Neutrophil (primary cell): ENCODE data around the gene KIAA0930.

ENCODE experiments used
- H3K27ac ChIP-seq: fragments of 200-600 bp; sonication (generic); 2 replicates; pipeline ENCODE4 v1.5.1; 2016; ENCODE audit warnings: mild to moderate bottlenecking, moderate library complexity
- H3K27me3 ChIP-seq: fragments of 200-600 bp; sonication (generic); 2 replicates; pipeline ENCODE4 v1.6.0; 2016; ENCODE audit warnings: mild to moderate bottlenecking
- H3K36me3 ChIP-seq: fragments of 200-600 bp; sonication (generic); 2 replicates; pipeline ENCODE4 v1.5.1; 2017
- H3K4me1 ChIP-seq, 2 experiments: fragments of 200-600 bp in 1 of 2; sonication (generic) in 1 of 2; 1 replicate in 1 of 2; 2 replicates in 1 of 2; pipeline versions ENCODE4 v1.5.1 to v1.6.1; 2013 to 2016; ENCODE audit warnings: low read depth in 1 of 2, low read length in 1 of 2, mild to moderate bottlenecking in 1 of 2, moderate library complexity in 1 of 2; ENCODE audit not compliant: control insufficient read depth in 1 of 2, insufficient read depth in 1 of 2
- H3K4me3 ChIP-seq, 2 experiments: fragments of 200-600 bp in 1 of 2; sonication (generic) in 1 of 2; 1 replicate in 1 of 2; 2 replicates in 1 of 2; pipeline ENCODE4 v1.5.1; 2013 to 2016; ENCODE audit warnings: low read depth in 1 of 2, low read length in 1 of 2, mild to moderate bottlenecking in 1 of 2, moderate library complexity in 1 of 2
- H3K9me3 ChIP-seq: fragments of 200-600 bp; sonication (generic); 2 replicates; pipeline ENCODE4 v1.5.1; 2016
- CTCF ChIP-seq: fragments of 200-600 bp; sonication (generic); IDR thresholded peaks from 2 replicates; pipeline ENCODE4 v1.5.1; 2016; ENCODE audit warnings: antibody characterized with exemption

Gene KIAA0930

GRCh38 chr22:45239681-45240051 is 1.0 kb downstream of the KIAA0930 start:
- H3K4me3 ChIP-seq, result peak overlapping the region; percentile 63 to 71
- H3K9me3 ChIP-seq, result no peaks in the 10 kb centered on the region
- H3K27ac ChIP-seq, result peak overlapping the region; percentile 73
- no peaks in the 10 kb centered on the region for H3K27me3 ChIP-seq
- no peak for TF ChIP-seq CTCF
- H3K36me3 ChIP-seq, result peaks cover 10% of the 10 kb centered on the region
- peaks cover 70 to 78% of the 10 kb centered on the region in 2 experiments for H3K4me1 ChIP-seq

GRCh38 chr22:45238957-45239680 is 1.6 kb downstream of the KIAA0930 start:
- H3K27ac ChIP-seq, result peak overlapping the region; percentile 73
- H3K36me3 ChIP-seq, result peaks cover 10% of the 10 kb centered on the region
- H3K9me3 ChIP-seq, result no peaks in the 10 kb centered on the region
- H3K27me3 ChIP-seq, result no peaks in the 10 kb centered on the region
- H3K4me1 ChIP-seq, result peaks cover 70 to 78% of the 10 kb centered on the region in 2 experiments
- TF ChIP-seq CTCF, result no peak
- peak overlapping the region; percentile 63 to 71 for H3K4me3 ChIP-seq

GRCh38 chr22:45238076-45238956 is 2.4 kb downstream of the KIAA0930 start:
- TF ChIP-seq CTCF, result no peak
- H3K27me3 ChIP-seq, result no peaks in the 10 kb centered on the region
- peaks cover 10% of the 10 kb centered on the region for H3K36me3 ChIP-seq
- H3K27ac ChIP-seq, result peak overlapping the region; percentile 73
- peaks cover 72 to 85% of the 10 kb centered on the region in 2 experiments for H3K4me1 ChIP-seq
- no peaks in the 10 kb centered on the region for H3K9me3 ChIP-seq
- H3K4me3 ChIP-seq, result no peak overlapping the region

- Histone ChIP-seq H3K36me3 (peaks cover 10% of the 10 kb centered on the region), H3K4me3 (no peak overlapping the region), H3K27me3 (no peaks in the 10 kb centered on the region), H3K27ac (peak overlapping the region; percentile 76), H3K4me1 (peaks cover 74 to 81% of the 10 kb centered on the region in 2 experiments), H3K9me3 (no peaks in the 10 kb centered on the region)
- TF ChIP-seq CTCF, result no peak
Measured at GRCh38 chr22:45237065-45237990, 3.4 kb downstream of the KIAA0930 start.

- peak overlapping the region; percentile 39 to 55 for H3K4me3 ChIP-seq
- peak overlapping the region; percentile 76 for H3K27ac ChIP-seq
- peaks cover 74 to 82% of the 10 kb centered on the region in 2 experiments for H3K4me1 ChIP-seq
- no peak for TF ChIP-seq CTCF
- H3K9me3 ChIP-seq, result no peaks in the 10 kb centered on the region
- peaks cover 10% of the 10 kb centered on the region for H3K36me3 ChIP-seq
- H3K27me3 ChIP-seq, result no peaks in the 10 kb centered on the region
Measured at GRCh38 chr22:45235851-45236342, 4.8 kb downstream of the KIAA0930 start.
